Panc1 (cell line): ENCODE data around the gene RIOK3. TPM values are rescaled to one million over a fixed set of nuclear protein-coding genes. Genes with fewer than 3 reads are reported as not detected.

Experiments
- ATAC-seq: fragments of 200-7000 bp; cut with Tn5 transposase; 2 replicates; pipeline ENCODE4 v1.9.1; 2020; ENCODE audit warnings: mild to moderate bottlenecking, moderate library complexity
- BruUV-seq: library from RNA; stranded (reverse); fragments of 400-500 nt; replicated peaks from 2 replicates; lab custom pipeline; 2021; lab: Mats Ljungman, UMichigan
- CTCF ChIA-PET: fragments of 300-600 bp; sonication (Branson Sonifier 250); formaldehyde crosslinking; loops from one replicate; lab custom pipeline; 2022; ENCODE audit warnings: antibody characterized with exemption; lab: Charles Lee
- POLR2A ChIA-PET: fragments of 300-600 bp; sonication (Branson Sonifier 250); formaldehyde crosslinking; loops from one replicate; lab custom pipeline; 2022; ENCODE audit warnings: antibody characterized with exemption; lab: Charles Lee
- DNase-seq: peaks from one replicate; pipeline ENCODE4 v3.0.0-alpha.2; 2010; ENCODE audit warnings: low read depth, low spot score
- H3K27ac ChIP-seq: 2 replicates; pipeline ENCODE4 v1.5.1; 2011; ENCODE audit warnings: mild to moderate bottlenecking, low read length, inconsistent platforms
- H3K27me3 ChIP-seq: fragments of 200-500 bp; sonication (Bioruptor generic); 2 replicates; pipeline ENCODE4 v1.6.0; 2014; ENCODE audit warnings: low read length, inconsistent platforms; ENCODE audit not compliant: control insufficient read depth, insufficient read depth
- H3K36me3 ChIP-seq: fragments of 200-500 bp; sonication (Bioruptor generic); 2 replicates; pipeline ENCODE4 v1.5.1; 2014; ENCODE audit warnings: inconsistent platforms, mild to moderate bottlenecking, low read length, moderate library complexity; ENCODE audit not compliant: control insufficient read depth, insufficient read depth
- H3K4me1 ChIP-seq: 2 replicates; pipeline ENCODE4 v1.5.1; 2011; ENCODE audit warnings: inconsistent platforms, mild to moderate bottlenecking, low read length, moderate library complexity; ENCODE audit not compliant: control insufficient read depth, insufficient read depth
- H3K4me3 ChIP-seq, 2 experiments: 2 replicates each; pipeline ENCODE4 v1.5.1; 2011 to 2012; ENCODE audit warnings: low read depth in 2 of 2, low read length in 2 of 2, mild to moderate bottlenecking in 2 of 2, inconsistent platforms in 1 of 2, moderate library complexity in 1 of 2
- H3K9me3 ChIP-seq: fragments of 200-500 bp; sonication (Bioruptor generic); 2 replicates; pipeline ENCODE4 v1.5.1; 2014; ENCODE audit warnings: low read depth, mild to moderate bottlenecking, inconsistent platforms, low read length, moderate library complexity; ENCODE audit not compliant: control insufficient read depth, insufficient read depth
- CTCF ChIP-seq: fragments of 450-650 bp; IDR thresholded peaks from 2 replicates; pipeline ENCODE4 v1.5.1; 2017; ENCODE audit warnings: mild to moderate bottlenecking
- POLR2AphosphoS5 ChIP-seq: IDR thresholded peaks from 2 replicates; pipeline ENCODE4 v1.6.1; 2012; ENCODE audit warnings: mild to moderate bottlenecking, low read depth, low read length, moderate library complexity
- SIN3A ChIP-seq: IDR thresholded peaks from 2 replicates; pipeline ENCODE4 v1.6.1; 2012; ENCODE audit warnings: low read depth, mild to moderate bottlenecking, low read length, moderate library complexity, borderline replicate concordance; ENCODE audit not compliant: insufficient read depth
- TCF7L2 ChIP-seq: IDR thresholded peaks from 2 replicates; pipeline ENCODE4 v1.6.1; 2011; ENCODE audit warnings: mild to moderate bottlenecking, low read depth, low read length, inconsistent platforms
- in situ Hi-C: cut with HindIII; loops from 2 replicates; pipeline ENCODE4 v1.10.0; 2016; ENCODE audit warnings: low sequenced_read_pairs, low pct_unique_long_range_greater_than_20kb
- intact Hi-C: fragments of 100-400 bp; cut with micrococcal nuclease; formaldehyde crosslinking; loops from one replicate; pipeline ENCODE4 v1.10.0; 2022; ENCODE audit not compliant: unreplicated experiment
- total RNA-seq: library from RNA; stranded (reverse); gene quantifications from one replicate; pipeline ENCODE4 v1.2.1, GENCODE V29; 2021; ENCODE audit not compliant: unreplicated experiment
- TF ChIP-seq, protein P1 (sequence below), 2 experiments: IDR thresholded peaks; 2 replicates each; pipeline ENCODE4 v1.6.1; 2011 to 2012; ENCODE audit warnings: low read depth in 2 of 2, control low read depth in 1 of 2, low read length in 1 of 2, mild to moderate bottlenecking in 1 of 2, moderate library complexity in 1 of 2; ENCODE audit not compliant: insufficient read depth in 1 of 2

Gene RIOK3
- total RNA-seq, 1 experiment from 2014 or later = 74.7 TPM

- ChIA-PET CTCF (interaction anchor here (0.6 to 1.2 kb wide), 6 partner anchors 10 to 527 kb away, joined by 3 to 16 read pairs (median 4); no protein-coding TSS in a partner anchor), POLR2A (interaction anchor here (0.5 kb wide), 1 partner anchor 531 kb away, joined by 7 read pairs; no protein-coding TSS in a partner anchor)
- Histone ChIP-seq H3K9me3 (no peaks in the 10 kb centered on the region), H3K27me3 (no peaks in the 10 kb centered on the region), H3K27ac (no peak overlapping the region), H3K4me3 (no peak overlapping the region), H3K4me1 (peaks cover 5% of the 10 kb centered on the region; the same call in 1 of the 2 replicates), H3K36me3 (no peaks in the 10 kb centered on the region)
- intact Hi-C loops (no loop called here), in situ Hi-C loops (no loop called here)
- BruUV-seq = no TSS peak
- TF ChIP-seq TCF7L2 (no peak), SIN3A (no peak), CTCF (no peak), POLR2AphosphoS5 (no peak)
- TF ChIP-seq, protein P1, sequence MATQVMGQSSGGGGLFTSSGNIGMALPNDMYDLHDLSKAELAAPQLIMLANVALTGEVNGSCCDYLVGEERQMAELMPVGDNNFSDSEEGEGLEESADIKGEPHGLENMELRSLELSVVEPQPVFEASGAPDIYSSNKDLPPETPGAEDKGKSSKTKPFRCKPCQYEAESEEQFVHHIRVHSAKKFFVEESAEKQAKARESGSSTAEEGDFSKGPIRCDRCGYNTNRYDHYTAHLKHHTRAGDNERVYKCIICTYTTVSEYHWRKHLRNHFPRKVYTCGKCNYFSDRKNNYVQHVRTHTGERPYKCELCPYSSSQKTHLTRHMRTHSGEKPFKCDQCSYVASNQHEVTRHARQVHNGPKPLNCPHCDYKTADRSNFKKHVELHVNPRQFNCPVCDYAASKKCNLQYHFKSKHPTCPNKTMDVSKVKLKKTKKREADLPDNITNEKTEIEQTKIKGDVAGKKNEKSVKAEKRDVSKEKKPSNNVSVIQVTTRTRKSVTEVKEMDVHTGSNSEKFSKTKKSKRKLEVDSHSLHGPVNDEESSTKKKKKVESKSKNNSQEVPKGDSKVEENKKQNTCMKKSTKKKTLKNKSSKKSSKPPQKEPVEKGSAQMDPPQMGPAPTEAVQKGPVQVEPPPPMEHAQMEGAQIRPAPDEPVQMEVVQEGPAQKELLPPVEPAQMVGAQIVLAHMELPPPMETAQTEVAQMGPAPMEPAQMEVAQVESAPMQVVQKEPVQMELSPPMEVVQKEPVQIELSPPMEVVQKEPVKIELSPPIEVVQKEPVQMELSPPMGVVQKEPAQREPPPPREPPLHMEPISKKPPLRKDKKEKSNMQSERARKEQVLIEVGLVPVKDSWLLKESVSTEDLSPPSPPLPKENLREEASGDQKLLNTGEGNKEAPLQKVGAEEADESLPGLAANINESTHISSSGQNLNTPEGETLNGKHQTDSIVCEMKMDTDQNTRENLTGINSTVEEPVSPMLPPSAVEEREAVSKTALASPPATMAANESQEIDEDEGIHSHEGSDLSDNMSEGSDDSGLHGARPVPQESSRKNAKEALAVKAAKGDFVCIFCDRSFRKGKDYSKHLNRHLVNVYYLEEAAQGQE (IDR thresholded peaks at IDR 0.05; ENCODE audit: insufficient read depth in 1 of 2, low read depth in 2 of 2, low read length in 1 of 2) = no peak
- no peak for DNase-seq
- no peak for ATAC-seq
Observed at GRCh38 chr18:23498117-23498516, 45.0 kb downstream of the RIOK3 start.

DNA sequence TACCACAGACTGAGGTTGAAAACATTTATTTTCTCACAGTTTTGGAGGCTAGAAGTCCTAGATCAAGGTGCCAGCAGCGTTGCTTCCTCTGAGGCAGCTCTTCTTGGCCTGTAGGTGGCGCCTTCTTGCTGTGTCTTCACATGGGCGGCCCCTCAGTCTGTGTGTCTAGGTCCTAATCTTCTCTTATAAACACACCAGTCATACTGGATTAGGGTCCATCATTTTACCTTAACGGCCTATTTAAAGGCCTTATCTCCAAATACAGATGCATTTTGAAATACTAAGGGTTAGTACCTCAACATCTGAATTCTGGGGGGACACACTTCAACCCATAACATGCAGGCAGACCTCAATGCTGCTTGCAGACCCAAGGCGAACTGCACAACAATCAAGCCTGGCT, 45.8 kb downstream of the RIOK3 start:
- no peak overlapping the region for H3K4me3 ChIP-seq
- peaks cover 5% of the 10 kb centered on the region; the same call in 1 of the 2 replicates for H3K4me1 ChIP-seq
- BruUV-seq = no TSS peak
- H3K27ac ChIP-seq = no peak overlapping the region
- H3K27me3 ChIP-seq = no peaks in the 10 kb centered on the region
- intact Hi-C loops = no loop called here
- TF ChIP-seq TCF7L2 = no peak
- TF ChIP-seq POLR2AphosphoS5 = no peak
- TF ChIP-seq, protein P1 (IDR thresholded peaks at IDR 0.05; ENCODE audit: insufficient read depth in 1 of 2, low read depth in 2 of 2, low read length in 1 of 2) = no peak
- no peak for TF ChIP-seq SIN3A
- peak; percentile 97 for TF ChIP-seq CTCF
- DNase-seq (peak; percentile 38), ATAC-seq (0 out of 2 replicates have a peak, but pooled peaks have one; percentile 40)
- in situ Hi-C loops = no loop called here
- no peaks in the 10 kb centered on the region; the same call in 1 of the 2 replicates for H3K36me3 ChIP-seq
- H3K9me3 ChIP-seq = no peaks in the 10 kb centered on the region
- ChIA-PET CTCF (interaction anchor here (0.6 to 1.2 kb wide), 6 partner anchors 11 to 528 kb away, joined by 3 to 16 read pairs (median 4); no protein-coding TSS in a partner anchor), POLR2A (interaction anchor here (0.5 kb wide), 1 partner anchor 531 kb away, joined by 7 read pairs; no protein-coding TSS in a partner anchor)
